ENCODE data around the gene ADCY3. TPM values are rescaled to one million over a fixed set of nuclear protein-coding genes. Genes with fewer than 3 reads are reported as not detected.

The ADCY3 gene
- total RNA-seq, 4 donors from 2014 or later: 14.8 to 48.3 (median 34.3) TPM

DNA sequence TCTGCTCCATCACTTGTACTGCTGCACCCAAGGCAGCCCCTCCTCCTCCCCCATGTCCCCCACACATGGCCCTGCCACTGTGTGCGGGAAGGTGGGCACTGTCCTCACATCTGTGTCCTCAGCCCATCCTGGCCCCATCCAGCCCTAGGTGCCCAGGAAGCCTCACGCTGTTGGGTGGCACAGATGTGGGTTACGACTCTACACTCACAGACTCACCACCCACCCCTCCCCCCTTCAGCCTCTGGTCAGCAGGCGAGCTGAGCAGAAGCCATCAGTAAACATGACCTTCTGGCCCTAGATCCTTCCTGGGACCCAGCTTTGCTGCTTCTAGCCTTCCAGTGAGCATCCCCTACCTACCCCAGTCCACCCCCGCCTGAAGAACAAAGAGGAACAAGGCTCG lies 43.0 kb downstream of the ADCY3 start:
- intact Hi-C loops (cut with DNase I): no loop called here
- Histone ChIP-seq H3K27ac (peak overlapping the region in 1 of 4 donors; percentile 70), H3K36me3 (no peaks in the 10 kb centered on the region), H3K4me1 (peaks cover 0 to 49% (median 25%) of the 10 kb centered on the region in 3 donors), H3K27me3 (no peaks in the 10 kb centered on the region), H3K9me3 (no peaks in the 10 kb centered on the region), H3K4me3 (no peak overlapping the region)
- TF ChIP-seq, protein P1, sequence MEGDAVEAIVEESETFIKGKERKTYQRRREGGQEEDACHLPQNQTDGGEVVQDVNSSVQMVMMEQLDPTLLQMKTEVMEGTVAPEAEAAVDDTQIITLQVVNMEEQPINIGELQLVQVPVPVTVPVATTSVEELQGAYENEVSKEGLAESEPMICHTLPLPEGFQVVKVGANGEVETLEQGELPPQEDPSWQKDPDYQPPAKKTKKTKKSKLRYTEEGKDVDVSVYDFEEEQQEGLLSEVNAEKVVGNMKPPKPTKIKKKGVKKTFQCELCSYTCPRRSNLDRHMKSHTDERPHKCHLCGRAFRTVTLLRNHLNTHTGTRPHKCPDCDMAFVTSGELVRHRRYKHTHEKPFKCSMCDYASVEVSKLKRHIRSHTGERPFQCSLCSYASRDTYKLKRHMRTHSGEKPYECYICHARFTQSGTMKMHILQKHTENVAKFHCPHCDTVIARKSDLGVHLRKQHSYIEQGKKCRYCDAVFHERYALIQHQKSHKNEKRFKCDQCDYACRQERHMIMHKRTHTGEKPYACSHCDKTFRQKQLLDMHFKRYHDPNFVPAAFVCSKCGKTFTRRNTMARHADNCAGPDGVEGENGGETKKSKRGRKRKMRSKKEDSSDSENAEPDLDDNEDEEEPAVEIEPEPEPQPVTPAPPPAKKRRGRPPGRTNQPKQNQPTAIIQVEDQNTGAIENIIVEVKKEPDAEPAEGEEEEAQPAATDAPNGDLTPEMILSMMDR (IDR thresholded peaks at IDR 0.05): no peak
- TF ChIP-seq POLR2A (IDR thresholded peaks at IDR 0.05): no peak
- WGBS, 2 donors: 80 to 100% methylated on average over 1 to 3 of the region's 6 CpGs
- DNase-seq: no peak

DNA sequence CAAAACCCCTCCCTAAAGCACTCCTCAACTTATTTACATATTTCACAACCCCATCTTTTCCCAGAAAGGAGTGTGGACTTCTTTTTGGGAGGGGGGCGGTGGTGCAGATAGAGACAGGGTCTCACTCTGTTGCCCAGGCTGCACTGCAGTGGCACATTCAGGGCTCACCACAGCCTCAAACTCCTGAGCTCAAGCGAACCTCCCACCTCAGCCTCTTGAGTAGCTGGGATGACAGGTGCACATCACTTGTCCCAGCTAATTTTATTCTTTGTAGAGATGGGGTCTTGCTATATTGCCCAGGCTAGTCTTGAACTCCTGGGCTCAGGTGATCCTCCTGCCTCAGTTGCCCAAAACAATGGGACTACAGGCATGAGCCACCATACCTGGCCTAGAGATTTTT lies 44.1 kb downstream of the ADCY3 start:
- no peak overlapping the region for H3K4me3 ChIP-seq
- 71 to 100% methylated on average over 1 of the region's 2 CpGs for WGBS, 2 donors
- peaks cover 0 to 10% (median 0%) of the 10 kb centered on the region in 3 donors for H3K36me3 ChIP-seq
- no peak for DNase-seq
- no peak overlapping the region for H3K27ac ChIP-seq
- intact Hi-C loops (cut with DNase I): no loop called here
- no peak for TF ChIP-seq POLR2A (IDR thresholded peaks at IDR 0.05)
- TF ChIP-seq, protein P1 (IDR thresholded peaks at IDR 0.05): no peak
- H3K4me1 ChIP-seq: peaks cover 0 to 53% (median 29%) of the 10 kb centered on the region in 3 donors
- H3K9me3 ChIP-seq: no peaks in the 10 kb centered on the region
- H3K27me3 ChIP-seq: no peaks in the 10 kb centered on the region

DNA sequence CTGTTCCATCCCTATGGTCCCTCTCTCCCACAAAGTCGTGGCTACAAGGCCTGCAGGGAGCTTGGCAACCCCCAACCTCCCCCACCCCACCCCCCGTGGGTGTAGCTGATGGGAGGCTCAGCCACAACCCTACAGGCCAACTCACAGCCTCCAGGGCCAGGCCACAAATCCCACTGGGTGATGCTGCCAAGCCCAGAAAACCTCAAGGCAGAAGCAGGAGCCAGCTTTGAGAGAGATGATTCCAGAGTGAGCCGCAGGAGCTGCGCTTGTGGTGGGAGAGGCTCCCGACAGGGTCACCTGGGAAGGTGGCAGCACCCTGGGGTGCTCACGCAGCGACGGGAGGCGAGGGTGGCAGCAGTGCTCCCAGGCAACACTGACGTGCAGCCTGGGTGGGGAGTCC lies 44.8 kb downstream of the ADCY3 start:
- H3K4me1 ChIP-seq: peaks cover 0 to 47% (median 29%) of the 10 kb centered on the region in 3 donors
- TF ChIP-seq, protein P1 (IDR thresholded peaks at IDR 0.05): no peak
- TF ChIP-seq POLR2A (IDR thresholded peaks at IDR 0.05): no peak
- H3K9me3 ChIP-seq: no peaks in the 10 kb centered on the region
- DNase-seq: no peak
- H3K4me3 ChIP-seq: no peak overlapping the region
- H3K36me3 ChIP-seq: peaks cover 0 to 15% (median 0%) of the 10 kb centered on the region in 3 donors
- peak overlapping the region in 3 of 4 donors; percentile 38 to 75 (median 70) for H3K27ac ChIP-seq
- intact Hi-C loops (cut with DNase I): no loop called here
- H3K27me3 ChIP-seq: no peaks in the 10 kb centered on the region
- WGBS, 2 donors: 90 to 100% methylated on average over 1 to 6 of the region's 10 CpGs

DNA sequence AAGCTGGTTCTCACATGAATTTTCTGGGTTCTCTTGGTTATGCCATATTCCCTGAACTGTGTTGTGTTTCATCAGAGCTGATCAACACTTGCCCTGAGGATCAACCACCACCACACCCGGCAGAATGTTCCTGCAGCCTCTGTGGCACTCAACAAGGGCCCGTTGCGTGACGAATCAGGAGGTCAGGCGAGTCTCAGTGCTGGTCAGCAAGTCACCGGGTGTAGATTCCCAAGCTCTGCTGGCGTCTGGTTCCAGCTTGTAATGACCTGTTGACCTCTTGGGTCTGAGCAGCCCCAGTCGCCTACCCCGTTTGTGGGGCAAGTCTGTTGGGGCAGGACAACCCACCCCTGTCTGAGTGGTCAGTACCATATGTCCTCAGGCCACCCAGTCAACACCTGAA lies 46.0 kb downstream of the ADCY3 start:
- no peak for TF ChIP-seq POLR2A (IDR thresholded peaks at IDR 0.05)
- TF ChIP-seq, protein P1 (IDR thresholded peaks at IDR 0.05): no peak
- 72 to 73% methylated on average over 3 to 7 of the region's 9 CpGs for WGBS, 2 donors
- DNase-seq: no peak

DNA sequence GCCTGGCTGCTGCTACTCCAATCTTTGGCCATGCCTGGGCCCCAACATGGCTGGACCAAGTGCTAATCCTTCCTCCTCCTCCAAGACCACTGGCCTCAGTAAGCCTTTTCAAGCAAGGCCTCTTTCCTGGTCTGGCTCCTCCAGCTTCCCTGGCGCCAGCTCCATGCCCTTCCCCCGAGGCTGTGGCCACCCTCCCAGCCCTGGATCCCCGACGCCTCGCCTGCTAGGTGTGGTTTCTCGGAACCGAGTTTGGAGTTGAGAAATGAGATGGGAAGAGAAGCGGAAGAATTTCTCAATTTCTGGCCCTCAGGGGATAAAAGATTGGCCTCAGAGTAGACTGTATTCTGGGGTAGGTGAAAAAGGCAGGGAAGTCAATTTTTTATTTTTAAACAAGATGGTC lies 46.4 kb downstream of the ADCY3 start:
- no peak for DNase-seq
- peaks cover 0 to 20% (median 0%) of the 10 kb centered on the region in 3 donors for H3K36me3 ChIP-seq
- 17 to 53% methylated on average over 1 to 3 of the region's 8 CpGs for WGBS, 2 donors
- intact Hi-C loops (cut with DNase I): no loop called here
- peak overlapping the region in 3 of 4 donors; percentile 65 to 75 (median 70) for H3K27ac ChIP-seq
- H3K4me3 ChIP-seq: no peak overlapping the region
- peaks cover 0 to 38% (median 29%) of the 10 kb centered on the region in 3 donors for H3K4me1 ChIP-seq
- no peaks in the 10 kb centered on the region for H3K9me3 ChIP-seq
- no peak for TF ChIP-seq POLR2A (IDR thresholded peaks at IDR 0.05)
- TF ChIP-seq, protein P1 (IDR thresholded peaks at IDR 0.05): no peak
- no peaks in the 10 kb centered on the region for H3K27me3 ChIP-seq

More for the DNA sequence above, 46.0 kb downstream of the ADCY3 start:
- H3K27ac ChIP-seq: peak overlapping the region in 3 of 4 donors; percentile 65 to 75 (median 70)
- H3K9me3 ChIP-seq: no peaks in the 10 kb centered on the region
- peaks cover 0 to 38% (median 29%) of the 10 kb centered on the region in 3 donors for H3K4me1 ChIP-seq
- intact Hi-C loops (cut with DNase I): no loop called here
- no peak overlapping the region for H3K4me3 ChIP-seq
- H3K36me3 ChIP-seq: peaks cover 0 to 20% (median 0%) of the 10 kb centered on the region in 3 donors
- H3K27me3 ChIP-seq: no peaks in the 10 kb centered on the region

All from esophagus squamous epithelium (tissue), 5 donors.